ENCODE data around the gene RIMBP2. TPM values are rescaled to one million over a fixed set of nuclear protein-coding genes. Genes with fewer than 3 reads are reported as not detected.

The RIMBP2 gene
- total RNA-seq, 2 experiments from 2014 or later, result not detected

DNA sequence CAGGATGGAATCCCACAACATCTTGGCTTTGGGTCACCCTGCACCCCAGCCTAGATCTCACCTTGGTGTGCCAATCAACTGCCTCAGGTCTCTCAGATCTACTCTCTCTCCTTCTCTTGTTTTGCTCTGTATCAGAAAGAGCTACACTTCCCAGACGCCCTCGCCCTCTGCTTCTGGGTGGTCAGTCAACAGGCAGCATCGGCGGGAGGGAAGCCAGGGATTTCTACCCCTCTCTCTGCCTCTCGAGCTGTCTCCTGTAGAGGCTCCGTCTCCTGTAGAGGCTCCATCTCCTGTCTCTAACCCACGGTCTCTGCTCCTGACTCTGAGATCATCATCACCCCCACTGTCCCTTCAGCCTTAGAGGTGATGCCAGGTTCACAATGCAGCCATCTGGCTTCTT, 226.8 kb downstream of the RIMBP2 start:
- Histone ChIP-seq H3K36me3 (ENCODE audit: insufficient read depth, low read length) (no peaks in the 10 kb centered on the region), H3K4me1 (ENCODE audit: insufficient read depth, low read length) (no peaks in the 10 kb centered on the region), H3K27ac (ENCODE audit: low read depth in 1 of 2, low read length in 2 of 2) (no peak overlapping the region), H3K27me3 (ENCODE audit: control insufficient read depth in 1 of 2, insufficient read depth in 2 of 2, low read length in 2 of 2) (no peaks in the 10 kb centered on the region), H3K9me3 (ENCODE audit: control insufficient read depth in 1 of 2, insufficient read depth in 1 of 2, low read length in 2 of 2) (peaks cover 0 to 30% of the 10 kb centered on the region in 2 experiments), H3K4me3 (ENCODE audit: low read length) (no peak overlapping the region)
- TF ChIP-seq, protein P1, sequence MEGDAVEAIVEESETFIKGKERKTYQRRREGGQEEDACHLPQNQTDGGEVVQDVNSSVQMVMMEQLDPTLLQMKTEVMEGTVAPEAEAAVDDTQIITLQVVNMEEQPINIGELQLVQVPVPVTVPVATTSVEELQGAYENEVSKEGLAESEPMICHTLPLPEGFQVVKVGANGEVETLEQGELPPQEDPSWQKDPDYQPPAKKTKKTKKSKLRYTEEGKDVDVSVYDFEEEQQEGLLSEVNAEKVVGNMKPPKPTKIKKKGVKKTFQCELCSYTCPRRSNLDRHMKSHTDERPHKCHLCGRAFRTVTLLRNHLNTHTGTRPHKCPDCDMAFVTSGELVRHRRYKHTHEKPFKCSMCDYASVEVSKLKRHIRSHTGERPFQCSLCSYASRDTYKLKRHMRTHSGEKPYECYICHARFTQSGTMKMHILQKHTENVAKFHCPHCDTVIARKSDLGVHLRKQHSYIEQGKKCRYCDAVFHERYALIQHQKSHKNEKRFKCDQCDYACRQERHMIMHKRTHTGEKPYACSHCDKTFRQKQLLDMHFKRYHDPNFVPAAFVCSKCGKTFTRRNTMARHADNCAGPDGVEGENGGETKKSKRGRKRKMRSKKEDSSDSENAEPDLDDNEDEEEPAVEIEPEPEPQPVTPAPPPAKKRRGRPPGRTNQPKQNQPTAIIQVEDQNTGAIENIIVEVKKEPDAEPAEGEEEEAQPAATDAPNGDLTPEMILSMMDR (IDR thresholded peaks at IDR 0.05), result no peak
- POLR2A ChIA-PET, result no interaction called here
- ATAC-seq (ENCODE audit: poor library complexity) (no peak), DNase-seq (no peak)
- H3K4me1 Mint-ChIP-seq (ENCODE audit: low read depth), result no peaks in the 10 kb centered on the region
- intact Hi-C loops (cut with DNase I, micrococcal nuclease), result no loop called here
- H3K4me3 Mint-ChIP-seq, result no peak overlapping the region
- no peaks in the 10 kb centered on the region for H3K36me3 Mint-ChIP-seq (ENCODE audit: low read depth)
- H3K9me3 Mint-ChIP-seq, result no peaks in the 10 kb centered on the region
- no peak overlapping the region for H3K27ac Mint-ChIP-seq
- no peaks in the 10 kb centered on the region for H3K27me3 Mint-ChIP-seq
- CTCF ChIA-PET, result no interaction called here

DNA sequence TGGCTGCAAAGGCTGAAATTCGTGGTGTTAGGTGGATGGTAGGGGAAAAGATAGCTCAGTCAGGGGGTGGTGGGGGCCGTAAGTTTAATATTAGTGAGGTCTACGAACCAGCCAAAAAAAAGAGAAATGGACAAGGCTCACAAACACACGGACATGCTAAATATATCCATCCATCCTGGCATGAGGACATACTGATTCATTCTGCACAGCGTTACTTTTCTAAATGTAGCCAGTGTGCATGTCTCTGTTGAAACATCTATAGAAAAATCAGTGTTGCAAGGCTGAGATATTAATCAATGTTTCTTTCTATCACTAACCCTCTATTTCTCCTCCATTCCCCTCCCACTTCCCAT, 227.8 kb downstream of the RIMBP2 start:
- Mint-ChIP-seq H3K9me3 (no peaks in the 10 kb centered on the region), H3K27me3 (no peaks in the 10 kb centered on the region), H3K4me1 (ENCODE audit: low read depth) (no peaks in the 10 kb centered on the region), H3K4me3 (no peak overlapping the region), H3K36me3 (ENCODE audit: low read depth) (no peaks in the 10 kb centered on the region), H3K27ac (no peak overlapping the region)
- POLR2A ChIA-PET, result no interaction called here
- Histone ChIP-seq H3K36me3 (ENCODE audit: insufficient read depth, low read length) (no peaks in the 10 kb centered on the region), H3K27me3 (ENCODE audit: control insufficient read depth in 1 of 2, insufficient read depth in 2 of 2, low read length in 2 of 2) (no peaks in the 10 kb centered on the region), H3K9me3 (ENCODE audit: control insufficient read depth in 1 of 2, insufficient read depth in 1 of 2, low read length in 2 of 2) (peaks cover 0 to 37% of the 10 kb centered on the region in 2 experiments), H3K27ac (ENCODE audit: low read depth in 1 of 2, low read length in 2 of 2) (no peak overlapping the region), H3K4me3 (ENCODE audit: low read length) (no peak overlapping the region), H3K4me1 (ENCODE audit: insufficient read depth, low read length) (no peaks in the 10 kb centered on the region)
- TF ChIP-seq, protein P1 (IDR thresholded peaks at IDR 0.05), result no peak
- CTCF ChIA-PET, result no interaction called here
- DNase-seq, result no peak
- ATAC-seq (ENCODE audit: poor library complexity), result no peak
- intact Hi-C loops (cut with DNase I, micrococcal nuclease), result no loop called here

DNA sequence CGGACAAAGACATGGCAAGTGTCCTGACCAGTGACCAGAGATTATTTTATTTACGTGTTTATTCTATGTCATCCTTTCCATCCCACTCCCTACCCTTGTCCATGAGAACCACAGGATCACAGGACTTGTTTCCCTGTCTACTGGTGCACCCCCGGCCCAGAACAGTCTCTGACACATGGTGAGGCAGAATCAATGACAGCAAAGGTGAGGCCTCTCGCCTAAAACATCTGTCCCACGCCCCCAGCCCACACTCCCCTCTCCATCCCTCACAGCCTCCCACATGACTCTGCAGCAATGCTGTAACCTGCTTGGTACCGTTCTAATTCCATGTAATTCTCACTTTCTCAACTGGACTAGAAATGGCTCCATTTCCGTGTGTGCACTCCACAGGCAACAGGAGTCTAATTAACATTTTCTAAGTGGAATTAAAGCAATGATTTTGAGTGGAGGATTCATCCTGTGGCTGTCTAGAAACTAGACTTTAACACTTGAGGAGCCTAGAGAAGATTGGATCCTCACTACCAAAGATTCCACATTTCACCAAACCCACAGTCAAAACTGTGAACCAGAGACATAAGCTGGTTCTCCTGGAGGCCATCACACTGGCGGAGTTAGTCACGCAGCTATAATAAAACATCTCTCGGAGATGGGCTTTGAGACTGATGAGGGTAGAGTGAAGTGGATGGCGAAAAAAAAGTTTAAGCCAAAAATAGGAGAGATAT, 228.3 kb downstream of the RIMBP2 start:
- POLR2A ChIA-PET, result no interaction called here
- CTCF ChIA-PET, result no interaction called here
- Mint-ChIP-seq H3K27ac (no peak overlapping the region), H3K9me3 (no peaks in the 10 kb centered on the region), H3K4me3 (no peak overlapping the region), H3K4me1 (ENCODE audit: low read depth) (no peaks in the 10 kb centered on the region), H3K36me3 (ENCODE audit: low read depth) (no peaks in the 10 kb centered on the region), H3K27me3 (no peaks in the 10 kb centered on the region)
- DNase-seq (no peak), ATAC-seq (ENCODE audit: poor library complexity) (no peak)
- TF ChIP-seq, protein P1 (IDR thresholded peaks at IDR 0.05), result no peak
- Histone ChIP-seq H3K36me3 (ENCODE audit: insufficient read depth, low read length) (no peaks in the 10 kb centered on the region), H3K4me3 (ENCODE audit: low read length) (no peak overlapping the region), H3K9me3 (ENCODE audit: control insufficient read depth in 1 of 2, insufficient read depth in 1 of 2, low read length in 2 of 2) (peaks cover 0 to 37% of the 10 kb centered on the region in 2 experiments), H3K4me1 (ENCODE audit: insufficient read depth, low read length) (no peaks in the 10 kb centered on the region), H3K27ac (ENCODE audit: low read depth in 1 of 2, low read length in 2 of 2) (no peak overlapping the region), H3K27me3 (ENCODE audit: control insufficient read depth in 1 of 2, insufficient read depth in 2 of 2, low read length in 2 of 2) (no peaks in the 10 kb centered on the region)
- intact Hi-C loops (cut with DNase I, micrococcal nuclease), result no loop called here
